HG02623 (cell line): Measurements from ENCODE around the gene HS6ST3.

Experiments used
- ATAC-seq: cut with Tn5 transposase; IDR thresholded peaks from one replicate; pipeline ENCODE4 v1.9.1; 2021; ENCODE audit warnings: moderate library complexity; ENCODE audit not compliant: unreplicated experiment

The HS6ST3 gene

GRCh38 chr13:96294930-96295881 is 205.3 kb downstream of the HS6ST3 start:
- no peak for ATAC-seq

DNA sequence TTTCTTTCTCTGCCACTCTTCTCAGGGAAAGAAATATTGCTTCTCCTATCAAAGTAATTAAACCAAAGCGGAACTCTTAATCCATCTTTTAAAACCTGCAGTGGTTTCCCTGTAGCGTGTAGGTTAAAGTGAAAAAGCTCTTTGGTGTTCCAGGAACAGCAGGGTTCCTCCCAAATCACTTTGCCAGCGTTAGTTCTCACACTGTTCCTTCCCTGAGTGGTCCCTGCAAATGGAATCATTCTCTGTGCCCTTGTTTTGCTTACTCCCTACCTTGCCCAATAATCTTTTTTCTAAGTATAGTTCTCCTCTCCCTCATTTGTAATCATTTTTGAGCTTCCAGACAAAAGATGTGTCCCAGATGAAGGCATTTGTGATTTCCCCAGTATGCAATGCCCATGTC is 207.5 kb downstream of the HS6ST3 start:
- ATAC-seq, result no peak

DNA sequence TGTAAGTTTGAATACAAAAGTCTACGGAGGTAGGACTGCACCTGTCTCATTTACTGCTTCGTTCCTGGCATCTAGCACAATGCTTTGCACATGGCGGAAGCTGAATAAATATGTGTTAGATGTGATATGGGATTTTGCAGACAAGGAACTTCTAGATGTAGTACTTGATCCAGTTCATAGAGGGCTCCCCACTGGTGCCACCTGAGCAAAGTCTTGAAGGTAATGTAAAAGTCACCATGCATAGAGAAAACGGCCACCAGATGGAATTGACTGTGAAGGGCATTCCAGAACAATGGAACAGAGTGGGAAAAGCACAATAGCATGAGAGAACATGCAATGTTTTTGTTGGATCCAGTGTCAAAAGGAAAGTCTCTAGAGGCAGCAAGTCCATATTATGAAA is 209.3 kb downstream of the HS6ST3 start:
- no peak for ATAC-seq

GRCh38 chr13:96308568-96308967 is 218.7 kb downstream of the HS6ST3 start:
- no peak for ATAC-seq

- ATAC-seq, result no peak
Observed at GRCh38 chr13:96314974-96315373, 225.1 kb downstream of the HS6ST3 start.

DNA sequence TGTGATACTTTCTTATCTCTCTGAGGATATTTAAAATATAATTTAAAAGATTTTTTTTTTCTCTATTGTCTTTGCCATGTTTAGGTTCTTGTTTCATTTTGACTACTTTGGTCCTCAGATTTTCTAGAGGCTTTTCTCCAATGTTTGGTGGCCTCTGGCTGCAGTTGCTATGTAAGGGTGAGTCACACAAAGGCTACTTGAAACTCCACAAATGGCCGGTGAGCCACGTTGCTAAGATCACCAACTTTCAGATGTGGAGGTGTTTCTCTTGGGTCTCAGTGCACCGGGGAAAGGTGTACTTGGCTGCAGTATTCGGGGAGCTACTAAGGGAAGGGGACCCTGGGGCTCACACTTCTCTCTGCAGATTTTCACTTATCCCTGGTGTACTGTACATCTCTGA is 248.1 kb downstream of the HS6ST3 start:
- ATAC-seq, result no peak

GRCh38 chr13:96342286-96342685 is 252.4 kb downstream of the HS6ST3 start:
- ATAC-seq, result no peak

DNA sequence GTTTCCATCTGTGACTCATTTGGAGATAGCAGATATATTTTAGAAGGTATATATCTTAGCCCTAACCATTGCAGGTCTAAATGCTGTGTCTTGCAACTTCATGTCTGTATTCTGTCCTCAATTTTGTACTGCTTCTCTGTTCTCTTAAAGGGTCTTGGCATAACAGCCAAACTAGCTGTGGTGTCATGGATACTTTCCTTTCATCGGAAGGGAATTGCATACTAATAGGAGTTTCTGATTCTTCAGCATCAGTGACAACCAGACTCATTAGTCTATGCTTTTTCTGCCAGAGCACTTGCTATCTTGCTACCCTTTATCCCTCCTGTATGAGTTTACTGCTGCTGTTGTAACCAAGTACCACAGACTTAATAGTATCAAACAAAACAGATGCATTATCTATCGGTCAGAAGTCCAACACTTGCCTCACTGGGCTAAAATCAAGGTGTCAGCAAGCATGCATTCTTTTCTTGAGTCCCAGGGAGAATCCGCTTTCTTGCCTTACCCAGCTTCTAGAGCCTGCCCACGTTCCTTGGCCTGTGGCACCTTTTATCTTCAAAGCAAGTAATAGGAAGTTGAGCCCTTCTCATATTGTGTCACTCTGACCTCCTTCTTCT is 253.1 kb downstream of the HS6ST3 start:
- no peak for ATAC-seq

DNA sequence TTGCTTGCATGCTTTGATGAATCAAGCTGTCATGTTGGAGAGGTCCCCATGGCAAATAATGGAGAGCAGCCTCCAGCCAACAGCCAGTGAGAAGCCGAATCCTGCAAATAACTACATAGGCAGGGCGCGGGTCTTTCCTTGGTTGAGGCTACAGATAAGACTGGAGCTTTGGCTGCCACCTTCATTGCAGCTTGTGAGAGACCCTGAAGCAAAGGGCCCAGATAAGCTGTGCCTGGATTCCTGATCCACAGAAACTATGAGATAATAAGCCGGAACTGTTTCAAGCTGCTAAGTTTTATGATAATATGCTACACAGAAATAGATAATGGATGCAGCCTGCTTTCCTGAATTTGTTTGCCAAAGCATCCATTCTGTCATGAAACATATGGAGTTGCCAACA is 257.0 kb downstream of the HS6ST3 start:
- ATAC-seq, result no peak

- no peak for ATAC-seq
Observed at GRCh38 chr13:96373597-96373996, 283.7 kb downstream of the HS6ST3 start.

- no peak for ATAC-seq
Observed at GRCh38 chr13:96377835-96378234, 287.9 kb downstream of the HS6ST3 start.

DNA sequence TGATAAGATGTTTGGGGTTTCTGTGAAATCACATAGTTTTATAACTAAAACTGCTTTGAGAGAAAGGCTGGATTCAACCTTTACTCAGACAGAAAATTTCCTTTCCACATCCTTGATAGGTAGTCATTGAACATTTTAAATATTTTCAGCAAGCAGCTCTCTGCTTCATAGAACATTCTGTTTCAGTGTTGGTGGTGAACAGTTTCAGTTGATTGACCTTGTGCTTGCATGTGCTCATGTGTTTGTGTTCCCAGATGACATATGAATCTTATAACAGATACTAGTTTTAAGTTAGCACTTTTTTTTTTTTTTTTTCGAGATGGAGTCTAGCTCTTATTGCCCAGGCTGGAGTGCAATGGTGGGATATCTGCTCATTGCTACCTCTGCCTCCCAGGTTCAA is 290.1 kb downstream of the HS6ST3 start:
- ATAC-seq, result no peak

DNA sequence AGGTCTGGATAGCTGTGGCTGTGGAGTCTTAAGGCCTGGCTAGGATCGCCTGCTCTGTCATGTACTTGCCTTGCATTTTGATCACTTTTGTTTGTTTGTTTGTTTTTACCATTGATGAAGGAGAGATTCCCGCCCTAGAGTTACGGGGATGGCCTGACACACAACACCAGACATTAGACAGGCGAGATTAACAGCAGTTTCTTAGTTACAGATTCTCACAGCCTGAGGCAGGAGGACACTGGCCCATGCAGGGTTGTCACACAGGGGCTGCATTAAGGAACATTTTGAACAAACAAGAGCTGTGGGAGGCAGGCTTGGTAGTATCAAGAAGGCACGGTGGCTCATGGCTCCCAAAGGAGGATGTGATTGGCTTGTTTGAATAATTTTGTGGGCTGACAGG is 291.8 kb downstream of the HS6ST3 start:
- no peak for ATAC-seq

GRCh38 chr13:96388598-96388997 is 298.7 kb downstream of the HS6ST3 start:
- no peak for ATAC-seq

DNA sequence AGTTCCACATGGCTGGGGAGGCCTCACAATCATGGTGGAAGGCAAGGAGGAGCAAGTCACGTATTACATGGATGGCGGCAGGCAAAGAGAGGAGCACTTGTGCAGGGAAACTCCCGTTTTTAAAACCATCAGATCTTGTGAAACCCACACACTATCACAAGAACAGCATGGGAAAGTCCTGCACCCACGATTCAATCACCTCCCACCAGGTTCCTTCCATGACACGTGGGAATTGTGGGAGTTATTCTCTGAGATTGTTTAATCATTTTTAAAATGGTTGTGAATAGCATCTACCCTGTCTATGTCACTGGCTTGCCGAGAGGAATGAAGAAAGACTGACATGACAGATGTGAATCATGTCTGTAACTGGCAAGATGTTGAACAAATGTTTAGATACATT is 301.7 kb downstream of the HS6ST3 start:
- no peak for ATAC-seq

DNA sequence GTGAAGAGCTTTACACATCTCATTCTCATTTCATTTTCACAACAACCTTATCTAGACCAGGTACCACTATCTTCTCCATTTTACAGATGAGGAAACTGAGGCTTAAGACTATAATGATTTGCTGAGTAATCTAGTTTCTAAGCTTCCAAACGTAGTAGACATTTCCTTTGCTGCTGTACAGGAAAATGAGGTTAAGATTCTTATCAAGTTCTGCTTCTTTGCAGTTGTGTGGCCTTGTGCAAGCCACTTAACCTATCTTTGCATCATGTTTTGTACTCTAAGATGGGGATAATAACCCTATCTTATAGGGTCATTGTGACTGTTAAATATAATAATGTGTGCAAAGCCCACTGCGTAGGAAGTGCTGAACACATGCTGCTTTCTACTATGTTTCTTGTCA is 307.9 kb downstream of the HS6ST3 start:
- ATAC-seq, result no peak

DNA sequence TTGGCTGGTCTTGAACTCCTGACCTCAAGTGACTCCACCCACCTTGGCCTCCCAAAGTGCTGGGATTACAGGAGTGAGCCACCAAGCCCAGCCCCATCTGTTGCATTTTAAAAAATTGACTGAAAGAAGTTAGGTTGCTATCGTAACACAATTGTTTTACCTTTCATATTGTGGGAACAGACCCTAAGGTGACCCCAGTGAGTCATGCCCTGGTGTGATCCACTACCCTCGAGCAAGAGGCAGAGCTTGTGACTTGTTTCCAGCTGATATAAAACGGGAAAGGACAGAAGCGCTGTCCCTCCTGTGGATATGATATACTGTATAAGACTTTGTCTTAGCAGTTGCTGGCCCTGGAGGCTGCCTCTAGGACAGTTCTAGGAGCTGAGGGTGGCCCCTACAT is 308.6 kb downstream of the HS6ST3 start:
- no peak for ATAC-seq

- no peak for ATAC-seq
Observed at GRCh38 chr13:96403241-96403640, 313.3 kb downstream of the HS6ST3 start.

DNA sequence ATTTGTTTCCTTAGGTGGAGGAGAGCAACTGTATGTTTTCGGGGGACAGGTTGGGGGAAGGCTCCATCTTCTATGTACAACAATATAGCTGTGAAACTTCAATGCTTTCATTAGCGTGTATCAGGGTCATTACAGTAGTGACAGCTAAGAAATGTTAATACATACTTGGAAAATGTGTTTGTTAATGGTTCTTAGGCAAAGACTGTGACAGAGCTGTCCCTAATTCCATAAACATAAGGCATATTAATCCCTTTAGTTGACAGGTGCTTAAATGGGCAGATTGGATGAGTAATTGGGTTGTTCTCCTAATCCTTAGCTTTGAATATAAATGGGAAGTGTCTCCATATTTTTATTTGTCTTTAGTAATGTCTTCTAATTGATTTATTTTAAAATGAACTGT is 313.7 kb downstream of the HS6ST3 start:
- ATAC-seq, result no peak

DNA sequence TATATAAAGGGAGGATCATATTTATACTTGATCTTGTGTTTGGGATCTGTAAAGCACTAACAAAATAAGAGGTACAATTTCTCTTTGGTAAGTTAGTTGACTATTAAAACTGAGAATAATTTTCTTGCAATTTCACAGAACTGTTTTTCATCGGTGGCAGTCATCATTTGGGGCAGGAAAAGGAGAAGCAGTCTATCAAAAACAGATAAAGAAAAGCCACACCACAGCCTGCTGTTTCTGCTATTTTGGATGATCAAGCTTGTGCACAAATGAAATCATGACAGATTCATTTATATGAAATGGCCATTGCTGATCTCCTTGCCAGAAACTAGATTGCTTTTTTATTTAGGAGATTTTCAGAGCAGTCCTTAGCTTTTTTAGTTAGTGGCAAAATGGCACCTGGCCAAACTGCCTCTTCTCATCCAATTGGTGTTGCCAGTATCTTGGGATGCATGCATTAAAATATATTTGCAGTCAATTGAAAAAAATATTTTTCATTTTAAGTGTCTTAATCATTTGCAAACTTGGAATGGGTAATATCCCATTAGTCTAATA is 326.0 kb downstream of the HS6ST3 start:
- no peak for ATAC-seq

DNA sequence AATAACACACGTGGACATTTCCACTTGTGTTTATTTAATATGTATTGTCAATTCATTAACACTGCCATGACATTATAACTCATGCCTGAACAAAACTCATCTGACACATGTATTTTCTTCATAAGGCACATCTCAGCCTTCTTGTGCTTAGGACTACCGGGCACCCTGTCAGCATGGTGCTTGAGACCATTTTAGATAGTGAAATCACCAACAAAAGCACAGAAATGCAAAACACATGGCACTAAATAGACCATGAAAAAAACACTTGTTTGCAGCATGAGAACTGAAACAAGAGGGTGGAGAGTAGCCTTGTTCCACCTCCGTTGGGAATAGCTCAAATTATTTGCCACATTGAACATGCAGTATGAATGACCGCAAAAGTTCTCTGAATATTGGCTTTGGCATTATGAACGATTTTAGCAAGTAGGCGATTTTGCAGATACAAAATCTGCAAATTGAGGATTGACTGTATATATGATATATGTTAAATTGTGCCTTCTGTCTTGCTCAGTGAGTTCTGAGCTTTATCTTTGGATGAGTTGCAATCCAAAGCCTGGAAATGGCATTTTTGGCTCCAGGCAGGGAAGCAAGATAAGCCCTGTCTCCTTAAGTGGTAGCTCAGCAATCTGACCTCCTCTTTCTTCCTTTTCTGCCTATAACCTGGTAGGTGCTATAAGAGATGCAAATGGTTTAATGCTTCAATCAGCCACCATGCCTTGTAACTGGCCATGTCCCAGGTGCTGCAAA is 328.2 kb downstream of the HS6ST3 start:
- ATAC-seq, result no peak
